ENCODE data around the gene SERPINB2.
"Not testable (repeated sequence)": the region's sequence is repeated elsewhere in the genome, so short reads cannot be mapped to it uniquely, and the experiment has no call there.

The SERPINB2 gene

DNA sequence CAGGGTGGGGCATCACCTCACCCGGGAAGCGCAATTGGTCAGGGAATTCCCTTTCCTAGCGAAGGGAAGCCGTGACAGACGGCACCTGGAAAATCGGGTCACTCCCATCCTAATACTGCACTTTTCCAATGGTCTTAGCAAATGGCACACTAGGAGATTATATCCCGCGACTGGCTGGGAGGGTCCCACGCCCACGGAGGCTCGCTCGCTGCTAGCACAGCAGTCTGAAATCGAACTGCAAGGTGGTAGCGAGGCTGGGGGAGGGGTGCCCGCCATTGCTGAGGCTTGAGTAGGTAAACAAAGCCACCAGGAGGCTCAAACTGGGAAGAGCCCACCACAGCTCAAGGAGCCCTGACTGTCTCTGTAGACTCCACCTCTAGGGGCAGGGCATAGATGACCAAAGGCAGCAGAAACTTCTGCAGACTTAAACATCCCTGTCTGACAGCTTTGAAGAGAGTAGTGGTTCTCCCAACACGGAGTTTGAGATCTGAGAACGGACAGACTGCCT, 53.1 kb downstream of the SERPINB2 start:
- DNase-seq = not testable (repeated sequence)

GRCh38 chr18:63947051-63947790, 59.7 kb downstream of the SERPINB2 start:
- no peak for DNase-seq

DNA sequence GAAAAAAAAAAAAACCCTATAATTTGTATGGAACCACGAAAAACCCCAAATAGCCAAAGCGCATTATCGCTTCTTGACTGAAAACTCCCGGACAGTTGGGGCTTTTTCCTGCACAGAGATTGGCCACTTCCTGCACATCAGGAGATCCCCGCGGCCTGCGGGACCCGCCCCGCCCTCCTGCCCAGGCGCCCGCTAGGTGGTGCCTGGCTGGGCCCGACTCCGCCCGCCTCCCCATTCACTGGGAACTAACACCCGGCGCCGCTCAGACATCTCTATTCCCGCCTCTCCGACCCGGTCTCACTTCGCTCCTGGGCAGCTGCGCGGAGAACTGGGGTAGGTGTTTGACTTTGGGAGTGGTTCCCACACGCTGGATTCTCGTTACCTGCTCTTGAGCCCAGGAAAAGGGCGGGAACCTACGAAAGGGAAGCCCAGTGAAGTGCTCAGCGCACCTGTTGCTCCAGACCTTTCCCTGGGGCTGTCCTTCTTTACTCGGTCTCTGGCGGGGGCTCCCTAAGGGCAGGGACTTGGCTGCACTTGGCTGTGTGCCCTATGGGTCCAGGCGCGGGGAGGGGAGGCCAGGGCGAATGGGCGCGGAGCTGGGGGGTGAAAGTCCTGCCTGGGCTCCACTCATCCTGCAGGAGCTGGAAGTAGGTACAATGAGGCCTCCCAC, 61.7 kb downstream of the SERPINB2 start, which contains the start of gene HMSD:
HMSD (plus strand) TSS at position 234 of the 670 bp plus-strand sequence. CDS start 4,155 bp downstream, outside the sequence.
- peak in 1 of 2 donors; percentile 61 for DNase-seq

- no peak for DNase-seq
Measured at GRCh38 chr18:63951302-63951705, 63.8 kb downstream of the SERPINB2 start.
